ENCODE results near the gene CDS2. TPM values are rescaled to one million over a fixed set of nuclear protein-coding genes. Genes with fewer than 3 reads are reported as not detected.

Gene CDS2
- total RNA-seq, 1 experiment from 2014 or later: 17.1 TPM

GRCh38 chr20:5230544-5230943, 103.7 kb downstream of the CDS2 start:
- Histone ChIP-seq H3K27ac (ENCODE audit: low read length) (no peak overlapping the region), H3K27me3 (ENCODE audit: low read length) (peaks cover 53% of the 10 kb centered on the region), H3K36me3 (ENCODE audit: low read depth, low read length) (no peaks in the 10 kb centered on the region), H3K4me2 (ENCODE audit: low read length) (no peak overlapping the region), H3K9me2 (replicated peaks; ENCODE audit: low read length) (no peaks in the 10 kb centered on the region), H3K4me1 (ENCODE audit: insufficient read depth, low read length) (no peaks in the 10 kb centered on the region), H2AFZ (ENCODE audit: low read length) (no peak overlapping the region), H3K4me3 (ENCODE audit: low read length) (no peak overlapping the region), H3K9ac (ENCODE audit: low read length) (no peak overlapping the region), H3F3A (ENCODE audit: low read length, unreplicated experiment) (no peaks in the 10 kb centered on the region), H4K20me1 (ENCODE audit: low read length) (no peaks in the 10 kb centered on the region), H3K9me3 (ENCODE audit: low read length) (no peaks in the 10 kb centered on the region), H3K79me2 (ENCODE audit: low read length) (no peaks in the 10 kb centered on the region)
- TF ChIP-seq EZH2 (IDR thresholded peaks at IDR 0.05; ENCODE audit: low read length, unreplicated experiment): no peak
- TF ChIP-seq CTCF (conservative IDR thresholded peaks at IDR 0.05; ENCODE audit: low read depth, low read length): no peak
- no peak for TF ChIP-seq EZH2phosphoT487 (IDR thresholded peaks at IDR 0.05; ENCODE audit: borderline replicate concordance, low read length)
- ChIA-PET CTCF (no interaction called here), POLR2A (ENCODE audit: unreplicated experiment) (no interaction called here)
- DNase-seq: no peak
- ATAC-seq: no peak
- no TSS peak for BruUV-seq (replicated peaks)
- intact Hi-C loops (cut with micrococcal nuclease): no loop called here

GRCh38 chr20:5234158-5234557, 107.3 kb downstream of the CDS2 start:
- no peak overlapping the region for H3K4me2 ChIP-seq (ENCODE audit: low read length)
- ATAC-seq (no peak), DNase-seq (no peak)
- H4K20me1 ChIP-seq (ENCODE audit: low read length): no peaks in the 10 kb centered on the region
- ChIA-PET POLR2A (ENCODE audit: unreplicated experiment) (no interaction called here), CTCF (no interaction called here)
- no peaks in the 10 kb centered on the region for H3K36me3 ChIP-seq (ENCODE audit: low read depth, low read length)
- no TSS peak for BruUV-seq (replicated peaks)
- TF ChIP-seq EZH2 (IDR thresholded peaks at IDR 0.05; ENCODE audit: low read length, unreplicated experiment) (no peak), CTCF (conservative IDR thresholded peaks at IDR 0.05; ENCODE audit: low read depth, low read length) (no peak), EZH2phosphoT487 (IDR thresholded peaks at IDR 0.05; ENCODE audit: borderline replicate concordance, low read length) (no peak)
- H3K9me2 ChIP-seq (replicated peaks; ENCODE audit: low read length): no peaks in the 10 kb centered on the region
- intact Hi-C loops (cut with micrococcal nuclease): no loop called here
- no peak overlapping the region for H2AFZ ChIP-seq (ENCODE audit: low read length)
- H3K4me1 ChIP-seq (ENCODE audit: insufficient read depth, low read length): no peaks in the 10 kb centered on the region
- H3F3A ChIP-seq (ENCODE audit: low read length, unreplicated experiment): no peaks in the 10 kb centered on the region
- H3K9me3 ChIP-seq (ENCODE audit: low read length): no peaks in the 10 kb centered on the region
- no peak overlapping the region for H3K4me3 ChIP-seq (ENCODE audit: low read length)
- H3K27me3 ChIP-seq (ENCODE audit: low read length): peaks cover 47% of the 10 kb centered on the region
- no peaks in the 10 kb centered on the region for H3K79me2 ChIP-seq (ENCODE audit: low read length)
- no peak overlapping the region for H3K27ac ChIP-seq (ENCODE audit: low read length)
- no peak overlapping the region for H3K9ac ChIP-seq (ENCODE audit: low read length)

GRCh38 chr20:5234978-5235377, 108.2 kb downstream of the CDS2 start:
- intact Hi-C loops (cut with micrococcal nuclease): no loop called here
- no peak for DNase-seq
- ChIA-PET CTCF (no interaction called here), POLR2A (ENCODE audit: unreplicated experiment) (no interaction called here)
- no peaks in the 10 kb centered on the region for H3K4me1 ChIP-seq (ENCODE audit: insufficient read depth, low read length)
- H3K79me2 ChIP-seq (ENCODE audit: low read length): no peaks in the 10 kb centered on the region
- no peak for ATAC-seq
- no peaks in the 10 kb centered on the region for H3K9me2 ChIP-seq (replicated peaks; ENCODE audit: low read length)
- H4K20me1 ChIP-seq (ENCODE audit: low read length): no peaks in the 10 kb centered on the region
- H3K4me3 ChIP-seq (ENCODE audit: low read length): no peak overlapping the region
- no peak overlapping the region for H3K9ac ChIP-seq (ENCODE audit: low read length)
- H3K4me2 ChIP-seq (ENCODE audit: low read length): no peak overlapping the region
- H3K27ac ChIP-seq (ENCODE audit: low read length): no peak overlapping the region
- H3K27me3 ChIP-seq (ENCODE audit: low read length): peaks cover 48% of the 10 kb centered on the region
- H3K9me3 ChIP-seq (ENCODE audit: low read length): no peaks in the 10 kb centered on the region
- no TSS peak for BruUV-seq (replicated peaks)
- no peaks in the 10 kb centered on the region for H3K36me3 ChIP-seq (ENCODE audit: low read depth, low read length)
- TF ChIP-seq EZH2phosphoT487 (IDR thresholded peaks at IDR 0.05; ENCODE audit: borderline replicate concordance, low read length) (no peak), CTCF (conservative IDR thresholded peaks at IDR 0.05; ENCODE audit: low read depth, low read length) (no peak), EZH2 (IDR thresholded peaks at IDR 0.05; ENCODE audit: low read length, unreplicated experiment) (no peak)
- H2AFZ ChIP-seq (ENCODE audit: low read length): no peak overlapping the region
- H3F3A ChIP-seq (ENCODE audit: low read length, unreplicated experiment): no peaks in the 10 kb centered on the region

Other genes with a start within 250 kb of the CDS2 start
- 18.3 and 20.2 TPM in 2 replicates for gene SLC23A2, start 125.5 kb upstream of the CDS2 start, total RNA-seq (2014; rRNA removed)
- 108 and 153 TPM in 2 replicates for gene TMEM230, start 13.9 kb upstream of the CDS2 start, total RNA-seq (2014; rRNA removed)
- 254 and 286 TPM in 2 replicates for gene PCNA, start 7.0 kb upstream of the CDS2 start, total RNA-seq (2014; rRNA removed)
- gene PROKR2, start 189.9 kb downstream of the CDS2 start, total RNA-seq (2014; rRNA removed): not detected in 2 replicates